ENCODE results near the gene RNF26.

DNA sequence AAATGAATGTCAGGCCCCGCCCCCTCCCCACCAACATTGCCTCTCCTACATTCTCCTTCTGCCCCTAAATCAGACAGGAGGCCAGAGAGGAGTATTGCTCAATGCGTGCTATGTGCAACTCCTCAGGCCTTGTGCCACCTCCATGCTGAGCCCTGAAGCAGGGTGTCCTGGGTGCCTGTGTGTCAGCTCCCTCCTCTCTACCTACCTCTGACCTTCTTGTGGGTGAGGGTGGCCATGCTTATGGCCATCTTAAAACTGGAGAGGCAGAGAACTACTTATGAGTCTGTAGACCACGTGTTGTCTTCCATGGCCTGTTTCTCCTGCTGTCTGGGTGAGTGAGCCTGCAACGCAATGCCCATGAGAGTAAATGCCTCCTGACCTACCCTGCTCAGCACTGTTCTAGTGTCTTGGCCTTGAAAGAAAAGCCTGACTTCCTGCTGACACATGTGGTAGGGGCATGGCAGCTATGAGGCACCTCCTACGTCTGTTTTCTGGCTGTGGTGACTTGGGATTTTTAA is 27.9 kb upstream of the RNF26 start:
- TF ChIP-seq, protein P1, sequence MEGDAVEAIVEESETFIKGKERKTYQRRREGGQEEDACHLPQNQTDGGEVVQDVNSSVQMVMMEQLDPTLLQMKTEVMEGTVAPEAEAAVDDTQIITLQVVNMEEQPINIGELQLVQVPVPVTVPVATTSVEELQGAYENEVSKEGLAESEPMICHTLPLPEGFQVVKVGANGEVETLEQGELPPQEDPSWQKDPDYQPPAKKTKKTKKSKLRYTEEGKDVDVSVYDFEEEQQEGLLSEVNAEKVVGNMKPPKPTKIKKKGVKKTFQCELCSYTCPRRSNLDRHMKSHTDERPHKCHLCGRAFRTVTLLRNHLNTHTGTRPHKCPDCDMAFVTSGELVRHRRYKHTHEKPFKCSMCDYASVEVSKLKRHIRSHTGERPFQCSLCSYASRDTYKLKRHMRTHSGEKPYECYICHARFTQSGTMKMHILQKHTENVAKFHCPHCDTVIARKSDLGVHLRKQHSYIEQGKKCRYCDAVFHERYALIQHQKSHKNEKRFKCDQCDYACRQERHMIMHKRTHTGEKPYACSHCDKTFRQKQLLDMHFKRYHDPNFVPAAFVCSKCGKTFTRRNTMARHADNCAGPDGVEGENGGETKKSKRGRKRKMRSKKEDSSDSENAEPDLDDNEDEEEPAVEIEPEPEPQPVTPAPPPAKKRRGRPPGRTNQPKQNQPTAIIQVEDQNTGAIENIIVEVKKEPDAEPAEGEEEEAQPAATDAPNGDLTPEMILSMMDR (IDR thresholded peaks at IDR 0.05): no peak
- no peak for TF ChIP-seq POLR2A (IDR thresholded peaks at IDR 0.05)

Measured in lower leg skin (tissue), 3 donors.